ENCODE data around the gene ARHGAP15. TPM values are rescaled to one million over a fixed set of nuclear protein-coding genes. Genes with fewer than 3 reads are reported as not detected.

ARHGAP15 gene
- total RNA-seq, 1 experiment from 2014 or later = 0.42 TPM

DNA sequence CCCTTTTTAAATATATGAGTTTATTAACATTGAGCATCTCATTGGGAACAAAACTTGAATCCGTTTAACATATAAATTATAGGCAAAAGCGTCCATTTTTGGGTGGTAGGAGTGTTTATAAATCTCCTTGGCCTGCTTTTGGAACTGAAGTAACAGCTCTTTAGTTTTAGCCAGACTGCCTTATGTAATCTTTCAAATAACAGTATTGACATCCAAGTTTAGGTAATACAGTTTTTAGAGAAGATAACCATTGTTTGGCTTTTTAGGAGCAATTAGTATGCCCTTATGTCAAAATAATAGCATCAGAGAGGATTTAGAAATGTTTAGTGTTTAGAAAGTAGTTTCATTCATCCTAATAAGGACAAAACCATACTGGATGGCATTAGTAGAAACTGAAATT lies 361.9 kb downstream of the ARHGAP15 start (continued):
- TF ChIP-seq, protein P1, sequence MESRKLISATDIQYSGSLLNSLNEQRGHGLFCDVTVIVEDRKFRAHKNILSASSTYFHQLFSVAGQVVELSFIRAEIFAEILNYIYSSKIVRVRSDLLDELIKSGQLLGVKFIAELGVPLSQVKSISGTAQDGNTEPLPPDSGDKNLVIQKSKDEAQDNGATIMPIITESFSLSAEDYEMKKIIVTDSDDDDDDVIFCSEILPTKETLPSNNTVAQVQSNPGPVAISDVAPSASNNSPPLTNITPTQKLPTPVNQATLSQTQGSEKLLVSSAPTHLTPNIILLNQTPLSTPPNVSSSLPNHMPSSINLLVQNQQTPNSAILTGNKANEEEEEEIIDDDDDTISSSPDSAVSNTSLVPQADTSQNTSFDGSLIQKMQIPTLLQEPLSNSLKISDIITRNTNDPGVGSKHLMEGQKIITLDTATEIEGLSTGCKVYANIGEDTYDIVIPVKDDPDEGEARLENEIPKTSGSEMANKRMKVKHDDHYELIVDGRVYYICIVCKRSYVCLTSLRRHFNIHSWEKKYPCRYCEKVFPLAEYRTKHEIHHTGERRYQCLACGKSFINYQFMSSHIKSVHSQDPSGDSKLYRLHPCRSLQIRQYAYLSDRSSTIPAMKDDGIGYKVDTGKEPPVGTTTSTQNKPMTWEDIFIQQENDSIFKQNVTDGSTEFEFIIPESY (IDR thresholded peaks at IDR 0.05; ENCODE audit: extremely low read depth, insufficient replicate concordance, low read length) = no peak
- TF ChIP-seq, protein P2, sequence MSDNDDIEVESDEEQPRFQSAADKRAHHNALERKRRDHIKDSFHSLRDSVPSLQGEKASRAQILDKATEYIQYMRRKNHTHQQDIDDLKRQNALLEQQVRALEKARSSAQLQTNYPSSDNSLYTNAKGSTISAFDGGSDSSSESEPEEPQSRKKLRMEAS (IDR thresholded peaks at IDR 0.05) = no peak
- TF ChIP-seq CEBPB (IDR thresholded peaks at IDR 0.05; ENCODE audit: low read depth) = no peak

DNA sequence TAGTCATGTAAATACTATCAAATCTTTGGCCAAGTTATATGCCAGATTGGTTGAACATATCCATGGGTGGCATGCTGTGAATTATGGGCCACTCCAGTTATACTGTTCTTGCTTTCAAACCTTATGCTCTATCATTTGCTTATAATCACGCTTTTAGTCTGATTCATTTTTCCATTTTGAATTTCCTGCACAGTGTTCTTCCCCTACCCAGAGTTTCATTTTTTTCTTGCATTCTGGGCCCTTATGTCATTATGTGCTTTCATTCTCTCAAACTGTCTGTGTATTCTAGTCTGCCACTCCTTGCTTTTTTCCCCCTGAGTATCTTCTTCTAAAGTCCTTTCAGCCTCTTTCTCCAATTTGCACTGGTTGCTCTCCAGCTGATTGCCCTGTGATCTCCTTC lies 364.1 kb downstream of the ARHGAP15 start:
- DNase-seq (ENCODE audit: low read depth, low spot score) = no peak
- RAD21 ChIA-PET (ENCODE audit: low non-redundant PET in 1 of 2, low total read pairs in 2 of 2, uncharacterized antibody in 2 of 2, unreplicated experiment in 2 of 2) = no interaction called here
- TF ChIP-seq ELF1 (IDR thresholded peaks at IDR 0.05; ENCODE audit: borderline replicate concordance, low read depth) = no peak

DNA sequence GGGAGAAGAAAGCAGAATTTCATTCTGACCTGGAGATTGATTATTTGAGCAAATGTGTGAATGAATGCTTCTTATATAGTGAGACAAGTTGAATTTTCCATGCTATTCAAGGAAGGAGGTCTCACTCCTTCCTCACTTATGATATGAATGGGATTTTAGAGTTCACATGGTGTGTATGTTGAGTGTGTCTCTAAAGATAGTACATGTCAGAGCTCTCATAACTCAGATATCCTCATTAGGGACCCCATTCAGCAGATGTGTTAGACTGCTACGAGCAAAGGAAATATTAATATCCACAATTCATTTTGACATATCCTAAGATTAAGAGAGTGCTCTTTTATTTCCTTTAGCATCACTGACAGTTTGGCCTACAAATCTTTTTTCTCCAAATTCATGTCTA lies 368.5 kb downstream of the ARHGAP15 start:
- no peak overlapping the region for H3K9ac ChIP-seq (ENCODE audit: low read length)
- CTCF ChIA-PET = no interaction called here
- H4K20me1 ChIP-seq (ENCODE audit: insufficient read depth) = no peaks in the 10 kb centered on the region
- ATAC-seq (no peak), DNase-seq (ENCODE audit: low read depth, low spot score) (no peak)
- H3K27ac ChIP-seq (ENCODE audit: low read depth, low read length) = no peak overlapping the region
- H2AFZ ChIP-seq (ENCODE audit: low read depth, low read length, poor library complexity, severe bottlenecking) = no peak overlapping the region
- TF ChIP-seq ZFX (IDR thresholded peaks at IDR 0.05) (no peak), TCF7L2 (IDR thresholded peaks at IDR 0.05; ENCODE audit: borderline replicate concordance, extremely low read depth, insufficient read depth, insufficient read length) (no peak), JUND (IDR thresholded peaks at IDR 0.05) (no peak)
- H3K4me2 ChIP-seq (ENCODE audit: low read length) = no peak overlapping the region
- no peaks in the 10 kb centered on the region for H3K79me2 ChIP-seq (ENCODE audit: insufficient read depth, low read length)
- H3K9me2 ChIP-seq (ENCODE audit: insufficient read depth) = peaks cover 3% of the 10 kb centered on the region; the same call in 1 of the 2 replicates
- no peaks in the 10 kb centered on the region for H3K9me3 ChIP-seq (ENCODE audit: control insufficient read depth in 1 of 2, insufficient read depth in 1 of 2, low read depth in 1 of 2, low read length in 2 of 2)
- POLR2A ChIA-PET = no interaction called here
- no peaks in the 10 kb centered on the region for H3K4me1 ChIP-seq (ENCODE audit: control insufficient read depth in 1 of 2, insufficient read depth in 2 of 2, low read length in 2 of 2)
- intact Hi-C loops (cut with micrococcal nuclease) = no loop called here
- H3K27me3 ChIP-seq (ENCODE audit: insufficient read depth, low read length) = no peaks in the 10 kb centered on the region
- no TSS peak for BruUV-seq (replicated peaks)
- RAD21 ChIA-PET (ENCODE audit: low non-redundant PET in 1 of 2, low total read pairs in 2 of 2, uncharacterized antibody in 2 of 2, unreplicated experiment in 2 of 2) = no interaction called here
- no peaks in the 10 kb centered on the region for H3K36me3 ChIP-seq (ENCODE audit: control insufficient read depth in 1 of 2, insufficient read depth in 2 of 2, low read length in 2 of 2)
- H3K4me3 ChIP-seq (replicated peaks in 1 of 2; ENCODE audit: low read depth in 1 of 2, low read length in 2 of 2) = no peak overlapping the region

More for the DNA sequence above, 364.1 kb downstream of the ARHGAP15 start:
- Histone ChIP-seq H3K4me3 (replicated peaks in 1 of 2; ENCODE audit: low read depth in 1 of 2, low read length in 2 of 2) (no peak overlapping the region), H2AFZ (ENCODE audit: low read depth, low read length, poor library complexity, severe bottlenecking) (no peak overlapping the region), H3K79me2 (ENCODE audit: insufficient read depth, low read length) (no peaks in the 10 kb centered on the region), H3K9ac (ENCODE audit: low read length) (no peak overlapping the region), H3K9me2 (ENCODE audit: insufficient read depth) (peaks cover 3% of the 10 kb centered on the region; the same call in 1 of the 2 replicates), H4K20me1 (ENCODE audit: insufficient read depth) (no peaks in the 10 kb centered on the region), H3K4me2 (ENCODE audit: low read length) (no peak overlapping the region), H3K4me1 (ENCODE audit: control insufficient read depth in 1 of 2, insufficient read depth in 2 of 2, low read length in 2 of 2) (no peaks in the 10 kb centered on the region), H3K36me3 (ENCODE audit: control insufficient read depth in 1 of 2, insufficient read depth in 2 of 2, low read length in 2 of 2) (no peaks in the 10 kb centered on the region), H3K27me3 (ENCODE audit: insufficient read depth, low read length) (no peaks in the 10 kb centered on the region), H3K9me3 (ENCODE audit: control insufficient read depth in 1 of 2, insufficient read depth in 1 of 2, low read depth in 1 of 2, low read length in 2 of 2) (no peaks in the 10 kb centered on the region), H3K27ac (ENCODE audit: low read depth, low read length) (no peak overlapping the region)
- ChIA-PET CTCF (no interaction called here), POLR2A (no interaction called here)
- ATAC-seq = no peak
- intact Hi-C loops (cut with micrococcal nuclease) = no loop called here
- no TSS peak for BruUV-seq (replicated peaks)
